Raji (cell line): Measurements from ENCODE around the gene PTCD3.

Experiments used
- POLR2A ChIP-seq: IDR thresholded peaks from 2 replicates; pipeline ENCODE4 v1.6.1; 2011; ENCODE audit warnings: low read depth, low read length, control low read depth; ENCODE audit not compliant: insufficient read depth

PTCD3 gene

DNA sequence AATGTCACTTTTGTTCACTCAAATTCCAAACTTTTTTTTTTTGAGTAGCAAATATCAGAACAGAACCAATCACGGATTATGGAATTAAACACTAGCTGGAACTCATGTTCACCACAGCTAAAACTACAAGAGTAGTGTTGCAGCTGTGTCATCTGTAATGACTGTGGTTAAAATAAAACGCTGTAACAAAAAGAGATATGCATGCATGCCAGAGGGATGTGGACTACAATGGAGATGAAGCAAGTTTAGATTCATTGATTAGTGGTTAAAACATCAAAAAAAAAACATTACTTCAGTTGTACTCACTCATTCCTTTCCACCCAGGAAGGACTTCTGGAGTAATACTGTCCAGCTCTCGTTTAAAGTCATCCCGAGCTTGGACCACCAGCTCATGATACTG, 52.3 kb downstream of the PTCD3 start:
- TF ChIP-seq POLR2A, result no peak

DNA sequence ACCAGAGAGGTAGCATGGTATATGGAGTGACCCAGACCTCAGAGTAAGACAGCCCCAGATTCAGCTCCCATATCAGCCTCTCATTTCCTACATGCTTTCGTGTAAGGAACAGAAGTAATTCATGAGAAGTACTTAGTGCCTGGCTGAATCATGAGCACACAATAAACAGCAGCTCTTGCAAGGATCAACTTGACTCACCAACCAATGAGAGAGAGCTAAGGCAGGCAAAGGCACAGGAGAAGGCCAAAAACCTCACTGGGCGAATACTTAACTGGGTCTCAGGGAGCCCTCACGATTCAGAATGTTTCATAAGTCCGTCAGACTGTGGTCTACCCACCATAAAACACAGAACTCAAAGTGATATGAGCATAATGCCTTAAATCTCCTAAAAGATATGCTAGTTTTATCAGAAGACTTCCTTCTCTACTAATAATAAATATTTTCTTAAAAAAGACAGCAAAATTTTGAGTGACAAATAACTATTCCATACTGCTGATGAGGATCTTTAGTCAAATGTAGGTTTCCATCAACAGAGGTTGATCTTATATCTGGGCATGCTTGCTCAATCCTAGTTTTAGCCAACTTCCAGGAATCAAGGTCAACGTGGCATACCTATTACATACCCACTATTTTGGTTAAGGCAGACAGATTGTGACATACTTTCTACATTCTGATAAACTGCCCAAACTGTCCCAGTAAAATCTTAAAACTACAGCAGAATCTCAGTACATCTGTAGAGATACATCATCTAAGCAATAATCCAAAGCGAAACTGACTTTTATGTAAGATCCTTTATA, 54.3 kb downstream of the PTCD3 start:
- no peak for TF ChIP-seq POLR2A

DNA sequence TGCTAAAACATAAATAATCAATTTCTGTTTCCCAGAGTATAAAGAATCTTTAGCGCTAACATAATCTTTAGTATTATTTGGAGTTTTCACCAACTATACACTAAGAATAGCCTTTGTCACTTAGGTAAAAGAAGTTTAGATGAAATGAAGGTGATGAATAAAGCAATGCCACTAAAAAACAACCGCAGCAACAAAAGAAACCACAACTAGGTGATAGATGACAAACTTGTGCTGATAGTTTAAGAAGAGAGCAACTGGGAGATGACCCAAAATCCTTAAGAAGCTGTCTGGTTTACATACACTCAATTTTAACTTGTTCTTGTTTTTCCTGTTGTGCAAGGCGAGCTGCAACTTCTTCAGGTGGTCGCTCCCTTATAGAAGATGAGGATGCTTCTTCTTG, 64.4 kb downstream of the PTCD3 start:
- no peak for TF ChIP-seq POLR2A

DNA sequence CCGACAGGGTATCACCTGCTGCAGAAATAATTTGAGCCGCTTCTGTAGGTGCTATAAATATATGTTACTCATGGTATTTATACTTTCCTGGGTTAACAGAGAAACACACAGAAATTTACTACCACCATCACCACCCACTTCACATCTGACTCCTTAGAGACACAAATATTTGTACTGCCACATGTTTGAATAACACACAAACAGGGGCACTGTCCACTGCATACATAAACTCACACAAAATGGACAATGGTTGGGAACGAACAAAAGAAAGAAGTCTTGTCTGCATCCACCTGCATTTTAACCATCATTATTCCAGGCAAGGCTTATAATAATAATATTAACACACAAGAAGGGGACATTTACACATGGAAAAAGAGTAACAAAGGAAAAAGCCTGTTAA, 65.3 kb downstream of the PTCD3 start:
- TF ChIP-seq POLR2A, result no peak

DNA sequence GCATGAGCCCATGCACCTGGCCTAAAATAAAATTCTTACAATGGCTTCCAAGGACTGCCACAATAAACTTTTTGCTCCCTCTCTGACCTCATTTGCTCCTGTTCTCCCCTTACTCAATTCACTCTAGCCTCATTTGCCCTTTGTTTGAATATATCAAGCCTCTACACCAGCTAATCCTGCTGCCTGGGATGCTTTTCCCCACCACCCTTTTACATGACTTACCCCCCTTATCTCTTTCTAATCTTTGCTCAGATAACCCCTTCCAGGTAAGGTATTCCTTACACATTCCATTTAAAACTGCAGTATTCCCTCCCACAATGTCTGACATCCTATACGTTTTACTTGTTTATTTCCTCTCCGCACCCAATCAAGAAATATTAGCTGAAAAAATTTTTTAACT, 66.6 kb downstream of the PTCD3 start:
- TF ChIP-seq POLR2A, result no peak

DNA sequence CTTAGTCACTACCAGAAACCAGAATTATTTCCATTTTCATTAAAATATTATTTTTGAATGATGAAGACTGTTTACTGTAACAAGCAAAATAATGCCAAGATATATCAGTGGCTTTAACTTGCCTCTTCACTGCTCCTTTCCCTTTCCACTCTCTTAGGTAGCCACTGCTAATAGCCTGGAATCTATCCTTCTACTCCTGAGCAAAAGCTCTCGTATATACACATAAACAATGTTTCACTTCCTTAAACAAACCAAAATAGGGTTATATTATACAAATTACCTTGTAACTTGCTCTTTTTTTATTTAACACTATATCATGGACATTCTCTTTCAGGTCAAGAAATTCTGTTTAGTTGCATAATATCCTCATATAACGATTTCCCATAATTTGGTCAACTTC, 68.4 kb downstream of the PTCD3 start:
- no peak for TF ChIP-seq POLR2A

DNA sequence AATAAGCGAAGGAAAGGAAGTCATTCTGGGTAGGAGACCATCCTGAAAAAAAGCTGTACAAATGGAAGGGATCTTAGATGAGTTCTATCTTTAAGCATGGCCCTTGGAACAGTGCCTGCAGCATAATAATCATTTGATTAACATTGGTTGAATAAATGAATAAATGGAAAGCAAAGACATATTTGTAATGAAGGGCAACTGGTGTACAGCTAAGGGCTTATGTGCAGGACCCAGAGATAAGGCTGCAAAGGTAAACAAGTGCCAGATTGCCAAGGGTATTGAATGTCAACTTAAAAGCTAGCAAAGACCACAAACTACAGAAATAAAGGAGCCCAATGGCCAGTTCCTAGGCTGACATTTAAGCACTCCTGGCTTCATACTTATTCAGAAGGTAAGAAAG, 69.8 kb downstream of the PTCD3 start:
- TF ChIP-seq POLR2A, result no peak

DNA sequence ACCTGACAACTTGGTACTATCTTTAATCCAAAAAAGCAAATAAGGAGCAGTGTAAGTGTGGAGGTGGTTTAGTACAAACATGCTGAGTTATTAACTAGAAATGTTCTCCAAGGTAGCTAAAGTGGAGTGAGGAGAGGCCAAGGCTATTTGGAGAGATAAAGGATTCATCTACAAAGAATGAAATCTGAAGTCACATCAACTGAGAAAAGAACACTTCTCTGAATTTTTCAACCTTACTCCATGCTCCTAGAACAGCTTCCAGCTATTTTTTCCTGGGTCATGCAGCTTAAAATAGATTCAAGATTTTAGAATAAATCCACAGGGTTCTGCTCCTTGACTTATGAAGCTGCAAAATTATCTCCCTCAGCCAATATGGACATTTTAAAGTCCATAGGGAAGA, 70.6 kb downstream of the PTCD3 start:
- no peak for TF ChIP-seq POLR2A

DNA sequence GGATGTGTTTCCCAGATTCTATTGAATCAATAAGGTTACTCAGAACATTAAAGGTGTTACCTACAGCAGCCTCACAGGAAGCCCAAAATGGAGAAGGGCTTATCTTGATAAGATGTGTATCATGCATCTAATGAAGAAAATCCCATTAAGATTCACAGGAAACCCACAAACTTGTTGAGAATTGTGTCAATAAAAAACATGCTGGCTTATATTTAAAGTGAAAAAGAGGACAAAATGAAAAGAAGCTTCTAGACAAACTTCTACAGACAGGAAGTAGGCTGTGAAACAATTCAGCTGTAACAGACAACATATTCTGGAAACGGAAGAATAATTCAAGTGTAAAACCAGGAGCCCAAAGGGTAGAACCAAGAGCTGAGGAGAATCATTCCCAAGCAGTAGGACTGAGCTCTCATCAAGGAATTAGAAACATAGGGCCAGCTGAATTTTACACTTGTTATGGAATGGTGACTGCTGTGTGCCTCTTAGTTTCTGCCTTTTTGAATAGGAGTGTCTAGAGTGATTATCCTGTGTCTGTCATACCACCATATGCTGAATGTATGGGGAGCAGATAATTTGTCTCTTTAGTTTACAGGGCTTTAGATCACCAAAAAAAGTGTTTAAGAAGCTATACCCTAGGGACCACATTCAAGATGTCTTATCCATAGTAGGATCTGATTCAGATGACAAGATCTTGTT, 79.6 kb downstream of the PTCD3 start:
- no peak for TF ChIP-seq POLR2A

DNA sequence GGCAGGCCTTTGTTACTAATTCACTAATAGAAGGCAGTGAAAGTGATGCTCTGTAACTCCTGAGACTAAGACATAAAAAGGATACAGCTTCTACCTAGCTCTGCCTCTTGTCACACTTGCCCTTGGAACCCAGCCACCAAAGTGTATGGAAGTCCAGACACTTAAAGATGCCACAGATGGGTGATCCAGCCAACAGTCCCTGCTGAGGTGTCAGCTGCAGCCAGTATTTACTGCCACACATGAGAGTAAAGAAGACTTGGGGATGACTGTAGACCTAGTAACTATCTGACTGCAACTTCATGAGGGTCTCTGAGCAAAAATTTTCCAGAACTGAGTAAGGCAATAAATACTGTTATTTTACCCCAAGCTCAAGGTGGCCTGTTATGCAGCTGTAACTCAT, 80.4 kb downstream of the PTCD3 start:
- no peak for TF ChIP-seq POLR2A

DNA sequence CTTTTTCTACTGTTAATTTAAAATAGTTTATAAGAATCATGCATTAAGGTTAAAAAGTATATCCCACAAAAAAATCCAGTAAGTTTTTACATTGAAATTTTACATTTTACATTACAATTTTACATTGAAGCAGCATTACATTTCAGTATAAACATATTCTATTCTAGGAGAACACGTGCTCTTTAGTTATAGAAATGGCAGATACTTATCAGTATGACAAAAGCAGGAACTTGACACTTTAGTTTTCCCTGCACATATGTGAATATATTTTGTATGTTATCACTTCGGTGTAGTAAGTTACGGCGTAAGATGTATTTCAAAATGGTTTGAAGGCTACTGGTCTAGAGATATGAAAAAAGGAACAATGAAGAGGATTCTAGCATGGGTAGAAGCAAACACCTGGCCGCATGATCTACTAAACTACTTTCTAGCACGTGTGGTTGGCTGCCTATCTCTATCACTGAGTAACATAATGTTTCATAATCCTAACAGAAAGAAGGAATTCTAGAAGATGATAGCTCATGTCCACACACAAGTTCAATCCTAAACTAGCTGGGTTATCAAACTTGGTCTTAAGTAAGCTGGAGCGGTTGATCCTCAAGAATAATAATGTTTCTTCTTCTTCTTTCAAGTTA, 83.9 kb downstream of the PTCD3 start:
- no peak for TF ChIP-seq POLR2A
